Measurements from ENCODE around the gene SCOC.
A peak's percentile ranks its signal among the peaks of the same experiment; 100 is the strongest.

The SCOC gene

DNA sequence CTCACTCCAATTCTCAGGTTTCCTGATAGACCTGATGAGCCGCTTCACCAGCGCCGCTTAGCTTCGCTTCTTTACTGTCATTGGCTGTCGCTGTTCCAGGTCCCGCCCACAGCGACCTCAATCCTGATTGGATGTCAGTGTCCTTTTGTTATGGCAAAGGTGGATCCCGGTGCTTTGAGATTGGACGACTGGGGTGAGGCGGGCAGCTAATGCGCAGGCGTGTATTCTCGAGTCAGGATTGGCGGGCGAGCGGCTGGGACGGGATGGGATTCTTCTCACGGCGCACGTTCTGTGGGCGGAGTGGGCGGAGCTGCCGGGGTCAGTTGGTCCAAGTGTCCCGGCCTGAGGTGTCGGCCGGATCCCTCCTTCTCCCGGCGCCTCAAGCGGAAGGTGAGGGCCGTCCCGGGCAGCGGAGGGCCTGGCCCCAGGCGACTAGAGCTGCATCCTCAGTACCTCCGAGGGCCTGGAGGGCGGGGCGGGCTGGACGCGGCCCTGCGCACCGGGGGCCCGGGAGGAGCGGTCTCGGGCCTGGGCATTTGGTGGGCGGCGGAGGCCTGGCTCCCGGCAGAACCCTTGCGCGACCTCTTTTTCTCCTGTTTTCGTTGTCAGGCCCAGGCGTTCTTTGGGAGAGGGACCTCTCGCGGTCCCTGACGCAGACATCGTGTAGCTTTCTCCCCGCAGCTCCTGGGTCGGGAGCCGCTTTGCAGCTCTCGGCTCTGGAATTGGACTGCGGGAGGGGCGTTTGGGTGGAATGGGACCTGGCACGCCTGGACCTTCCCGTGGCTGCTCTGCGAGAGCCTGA lies at the start of gene SCOC:
Gene SCOC, plus strand, starts transcription at position 319 of the 802 bp plus-strand sequence. CDS start 5,525 bp downstream, outside the sequence.
- H3K4me3 ChIP-seq (ENCODE audit: low read depth, low read length), result peak within 1 kb of the TSS; percentile 100
- TF ChIP-seq, protein P1, sequence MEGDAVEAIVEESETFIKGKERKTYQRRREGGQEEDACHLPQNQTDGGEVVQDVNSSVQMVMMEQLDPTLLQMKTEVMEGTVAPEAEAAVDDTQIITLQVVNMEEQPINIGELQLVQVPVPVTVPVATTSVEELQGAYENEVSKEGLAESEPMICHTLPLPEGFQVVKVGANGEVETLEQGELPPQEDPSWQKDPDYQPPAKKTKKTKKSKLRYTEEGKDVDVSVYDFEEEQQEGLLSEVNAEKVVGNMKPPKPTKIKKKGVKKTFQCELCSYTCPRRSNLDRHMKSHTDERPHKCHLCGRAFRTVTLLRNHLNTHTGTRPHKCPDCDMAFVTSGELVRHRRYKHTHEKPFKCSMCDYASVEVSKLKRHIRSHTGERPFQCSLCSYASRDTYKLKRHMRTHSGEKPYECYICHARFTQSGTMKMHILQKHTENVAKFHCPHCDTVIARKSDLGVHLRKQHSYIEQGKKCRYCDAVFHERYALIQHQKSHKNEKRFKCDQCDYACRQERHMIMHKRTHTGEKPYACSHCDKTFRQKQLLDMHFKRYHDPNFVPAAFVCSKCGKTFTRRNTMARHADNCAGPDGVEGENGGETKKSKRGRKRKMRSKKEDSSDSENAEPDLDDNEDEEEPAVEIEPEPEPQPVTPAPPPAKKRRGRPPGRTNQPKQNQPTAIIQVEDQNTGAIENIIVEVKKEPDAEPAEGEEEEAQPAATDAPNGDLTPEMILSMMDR (IDR thresholded peaks at IDR 0.05; ENCODE audit: low read depth, low read length, missing control alignments), result no peak
- peak; percentile 97 for DNase-seq (ENCODE audit: low read depth)

DNA sequence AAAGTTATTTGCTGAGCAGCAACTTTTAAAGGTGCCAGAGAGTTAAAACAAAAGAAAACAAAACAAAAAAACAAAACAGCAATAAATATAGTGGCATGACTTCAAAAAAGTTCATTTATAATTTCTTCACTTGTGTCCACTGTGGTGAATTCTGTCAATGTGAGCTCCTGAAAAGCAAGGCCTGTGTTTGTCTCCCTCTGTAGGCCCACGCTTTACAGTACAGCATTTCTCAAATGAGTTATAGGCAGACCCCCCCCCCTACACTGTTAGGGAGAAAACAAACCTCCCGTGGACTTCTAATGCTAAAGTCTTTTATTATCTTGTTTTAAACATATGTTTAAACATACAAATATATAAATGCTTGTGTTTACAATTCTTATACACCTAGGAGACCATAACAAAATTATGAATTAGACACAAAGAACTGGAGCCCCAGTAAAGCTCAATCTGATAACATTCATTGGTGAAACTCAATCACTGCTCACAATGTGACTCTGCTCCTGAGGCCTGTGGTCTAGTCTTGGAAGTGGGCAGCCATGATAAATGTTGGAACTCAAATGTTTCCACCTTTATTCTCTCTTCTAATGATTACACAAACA lies 47.0 kb upstream of the SCOC start:
- no peak overlapping the region for H3K4me3 ChIP-seq (ENCODE audit: low read depth, low read length)
- DNase-seq (ENCODE audit: low read depth), result no peak
- TF ChIP-seq, protein P1 (IDR thresholded peaks at IDR 0.05; ENCODE audit: low read depth, low read length, missing control alignments), result peak; percentile 37

DNA sequence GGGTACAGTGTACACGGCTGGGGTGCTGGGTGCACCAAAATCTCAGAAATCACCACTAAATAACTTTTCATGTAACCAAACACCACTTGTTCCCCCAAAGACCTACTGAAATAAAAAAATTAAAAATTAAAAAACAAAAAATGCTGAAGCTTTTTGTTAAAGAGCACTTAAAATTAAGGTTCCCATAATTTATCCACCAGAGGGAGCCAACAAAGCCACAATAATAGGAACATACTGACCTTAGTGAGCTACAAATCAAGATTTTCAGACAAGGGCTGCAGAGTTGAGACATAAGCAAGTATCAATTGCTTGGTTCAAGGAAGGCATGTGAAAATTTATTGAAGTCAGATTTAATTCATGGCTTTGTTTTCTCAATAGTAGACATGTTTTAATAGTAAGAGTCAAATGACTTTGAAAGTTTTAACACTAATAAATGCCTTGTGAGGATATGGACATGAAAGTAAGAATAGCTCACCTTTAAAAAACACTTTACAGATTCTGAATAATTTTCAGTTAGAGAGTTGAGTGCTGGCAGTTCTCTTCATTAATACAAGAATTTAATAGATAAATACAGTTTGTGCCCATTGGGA lies 43.0 kb upstream of the SCOC start:
- TF ChIP-seq, protein P1 (IDR thresholded peaks at IDR 0.05; ENCODE audit: low read depth, low read length, missing control alignments), result peak; percentile 10
- DNase-seq (ENCODE audit: low read depth), result no peak
- no peak overlapping the region for H3K4me3 ChIP-seq (ENCODE audit: low read depth, low read length)

DNA sequence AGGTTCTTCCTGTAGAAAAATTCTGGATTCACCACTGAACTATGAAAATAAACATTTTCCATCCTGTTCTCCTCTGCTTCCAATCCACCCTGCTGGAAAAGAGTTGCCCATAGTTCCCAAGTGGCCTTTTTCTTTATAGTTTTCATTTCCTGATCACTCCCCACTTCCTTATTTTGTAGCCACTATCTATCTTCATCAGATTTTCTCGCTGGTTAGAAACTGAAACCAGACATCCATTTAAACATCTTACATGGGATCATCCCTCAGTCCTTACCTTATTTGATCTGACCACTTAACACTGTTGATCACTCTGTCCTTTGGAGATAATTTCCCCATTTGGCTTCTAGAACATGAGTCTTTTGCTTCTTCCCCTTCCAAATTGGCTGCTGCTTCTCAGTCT lies 42.2 kb upstream of the SCOC start:
- DNase-seq (ENCODE audit: low read depth), result no peak
- TF ChIP-seq, protein P1 (IDR thresholded peaks at IDR 0.05; ENCODE audit: low read depth, low read length, missing control alignments), result no peak
- H3K4me3 ChIP-seq (ENCODE audit: low read depth, low read length), result no peak overlapping the region

DNA sequence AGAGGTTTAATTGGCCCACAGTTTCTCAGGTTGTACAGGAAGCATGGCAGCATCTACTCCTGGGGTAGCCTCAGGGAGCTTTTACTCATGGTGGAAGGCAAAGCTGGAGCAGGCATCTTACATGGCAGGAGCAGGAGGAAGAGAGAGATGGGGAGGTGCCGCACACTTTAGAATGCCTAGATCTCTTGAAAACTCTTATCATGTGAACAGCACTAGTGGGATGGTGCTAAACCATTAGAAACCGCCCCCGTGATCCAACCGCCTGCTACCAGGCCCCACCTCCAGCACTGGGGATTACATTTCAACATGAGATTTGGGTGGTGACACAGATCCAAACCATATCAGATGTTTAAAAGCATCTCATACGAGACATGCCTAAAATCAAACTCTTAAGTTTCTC lies 41.6 kb upstream of the SCOC start:
- TF ChIP-seq, protein P1 (IDR thresholded peaks at IDR 0.05; ENCODE audit: low read depth, low read length, missing control alignments), result no peak
- DNase-seq (ENCODE audit: low read depth), result no peak
- H3K4me3 ChIP-seq (ENCODE audit: low read depth, low read length), result no peak overlapping the region

DNA sequence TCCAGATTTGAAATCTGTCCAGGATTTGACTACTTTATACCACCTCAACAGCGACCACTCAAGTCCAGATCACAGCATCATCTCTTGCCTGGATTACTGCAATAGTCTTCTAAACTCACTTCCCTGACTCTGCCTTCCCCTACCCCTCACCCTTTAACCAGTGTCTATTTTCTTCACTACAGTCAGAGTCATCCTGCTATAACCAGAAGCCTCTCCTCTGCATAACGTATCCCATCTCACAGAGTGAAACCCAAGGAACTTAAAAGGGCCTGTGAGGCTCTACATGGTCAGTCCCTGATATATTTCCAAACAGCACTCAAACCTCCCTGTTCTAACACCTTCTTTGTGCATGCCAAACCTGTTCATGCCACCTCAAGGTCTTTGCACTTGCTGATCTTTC lies 40.7 kb upstream of the SCOC start:
- TF ChIP-seq, protein P1 (IDR thresholded peaks at IDR 0.05; ENCODE audit: low read depth, low read length, missing control alignments), result no peak
- DNase-seq (ENCODE audit: low read depth), result no peak
- no peak overlapping the region for H3K4me3 ChIP-seq (ENCODE audit: low read depth, low read length)
